IPS DF 4.7 (cell line): ENCODE results near the gene SLC17A9.
"Not testable (repeated sequence)": the region's sequence is repeated elsewhere in the genome, so short reads cannot be mapped to it uniquely, and the experiment has no call there.

ENCODE experiments used
- DNase-seq: peaks from one replicate; pipeline ENCODE4 v3.0.0-alpha.2; 2013; ENCODE audit warnings: low spot score; ENCODE audit errors: extremely low read depth

Gene SLC17A9

DNA sequence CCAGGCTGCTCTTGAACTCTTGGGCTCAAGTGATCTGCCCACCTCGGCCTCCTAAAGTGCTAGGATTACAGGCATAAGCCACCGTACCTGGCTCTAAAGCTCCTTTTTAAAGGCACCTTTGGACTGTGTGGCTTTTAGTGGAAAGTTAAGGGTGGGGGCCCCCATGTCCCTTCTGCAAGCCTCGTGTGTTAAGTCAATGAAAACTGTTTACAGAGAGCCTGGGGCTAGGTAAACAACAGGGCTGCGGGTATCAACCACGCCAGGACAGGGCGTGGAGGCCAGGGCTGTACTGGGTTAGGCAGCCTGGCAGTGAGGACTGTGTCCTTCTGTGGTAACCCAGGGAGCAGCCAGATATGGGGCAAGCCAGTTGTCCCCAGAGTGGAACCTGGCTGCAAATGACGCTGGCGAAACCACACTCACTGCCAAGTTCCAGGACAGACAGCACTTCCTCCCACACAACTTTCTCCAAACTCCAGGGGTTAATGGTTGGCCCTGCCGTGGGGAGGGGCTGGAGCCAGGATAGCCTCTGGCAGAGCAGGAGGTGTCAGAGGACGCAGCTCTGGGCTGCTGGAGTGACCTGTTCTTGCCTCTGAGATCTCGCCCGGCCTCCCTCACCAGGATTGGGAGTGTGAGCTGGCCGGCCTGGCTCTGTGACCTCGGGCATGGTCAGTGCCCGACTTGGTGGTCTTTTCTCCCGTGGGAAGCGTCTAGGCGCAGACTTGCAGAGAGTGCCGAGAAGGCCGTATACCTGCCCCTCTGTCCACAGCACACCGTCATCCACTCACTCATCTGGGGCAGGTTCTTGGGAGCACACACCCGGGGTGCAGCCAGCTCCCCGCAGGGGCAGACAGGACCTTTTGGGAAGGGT is 3.2 kb downstream of the SLC17A9 start:
- DNase-seq, result no peak

DNA sequence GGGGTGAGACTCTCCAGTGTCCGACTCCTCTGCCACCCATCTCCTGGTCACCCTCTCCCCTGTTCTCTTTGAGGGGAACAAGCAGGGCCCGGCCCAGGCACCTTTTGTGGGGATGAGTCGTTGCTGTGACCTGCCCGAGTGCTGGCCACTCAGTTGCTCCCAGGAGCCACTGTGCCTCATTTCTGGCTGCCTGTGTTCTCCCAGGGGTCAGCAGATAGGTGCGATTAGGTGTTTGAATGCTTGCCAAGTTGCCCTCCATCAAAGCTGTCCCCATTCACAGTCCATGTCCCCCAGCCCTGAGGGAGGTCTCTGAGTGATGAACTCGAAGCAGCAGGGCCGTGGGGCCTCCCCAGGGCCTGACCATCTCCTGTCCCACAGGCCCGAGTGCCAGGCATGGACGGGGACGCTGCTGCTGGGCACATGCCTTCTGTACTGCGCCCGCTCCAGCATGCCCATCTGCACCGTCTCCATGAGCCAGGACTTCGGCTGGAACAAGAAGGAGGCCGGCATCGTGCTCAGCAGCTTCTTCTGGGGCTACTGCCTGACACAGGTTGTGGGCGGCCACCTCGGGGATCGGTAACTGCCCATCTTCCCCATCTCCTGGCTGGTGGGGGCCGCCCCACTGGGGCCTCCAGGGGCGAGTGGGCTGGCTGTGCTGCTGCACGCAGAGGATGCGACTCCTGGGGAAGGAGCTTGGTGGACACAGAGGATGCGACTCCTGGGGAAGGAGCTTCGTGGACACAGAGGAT is 4.1 kb downstream of the SLC17A9 start:
- no peak for DNase-seq

- no peak for DNase-seq
Measured at GRCh38 chr20:62957136-62958117, 4.9 kb downstream of the SLC17A9 start.

- DNase-seq, result no peak
Measured at GRCh38 chr20:62958388-62959100, 6.0 kb downstream of the SLC17A9 start.

DNA sequence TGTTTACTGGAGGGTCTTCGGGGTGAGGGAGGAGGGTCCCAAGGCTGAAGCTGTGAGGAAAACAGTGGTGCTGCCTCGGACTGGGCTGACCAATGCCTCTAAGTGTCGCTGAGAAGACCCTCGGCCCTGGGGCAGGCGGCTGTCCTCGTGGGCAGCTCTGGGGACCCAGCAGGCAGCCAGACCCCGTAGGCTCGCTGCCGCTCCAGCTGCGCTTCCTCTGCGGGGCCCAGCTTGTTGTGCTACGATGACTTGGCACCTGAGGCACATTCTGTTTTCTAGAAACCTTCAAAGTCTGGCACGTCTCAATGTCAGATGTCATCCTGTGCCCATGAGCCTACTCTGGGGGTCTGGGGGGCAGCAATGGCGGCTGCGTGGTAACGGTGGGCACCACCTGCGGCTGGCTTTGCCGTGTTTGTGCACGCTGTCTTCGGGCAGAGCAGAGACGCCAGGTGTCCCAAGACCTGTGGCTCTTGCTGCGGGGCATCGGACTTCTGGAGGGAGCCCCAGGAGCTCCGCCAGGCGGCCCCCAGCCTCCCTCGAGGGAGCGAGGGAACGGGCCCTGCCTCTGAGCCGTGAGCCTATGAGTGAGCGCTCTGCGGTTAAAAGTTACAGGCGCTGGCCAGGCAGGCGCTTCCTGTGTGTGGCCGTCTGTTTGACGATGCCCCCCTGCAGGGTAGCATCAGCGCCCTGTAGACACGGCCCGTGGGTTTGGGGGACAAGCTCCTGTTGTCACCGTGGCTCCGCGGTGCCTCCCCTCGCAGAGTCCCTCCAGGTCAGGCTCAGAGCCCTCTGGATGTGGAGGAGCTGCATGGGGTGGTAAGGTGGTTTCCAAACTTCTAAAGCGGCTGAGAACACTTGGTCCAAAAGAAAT is 6.8 kb downstream of the SLC17A9 start:
- DNase-seq, result no peak

- DNase-seq, result no peak
Measured at GRCh38 chr20:62959998-62960436, 7.5 kb downstream of the SLC17A9 start.

DNA sequence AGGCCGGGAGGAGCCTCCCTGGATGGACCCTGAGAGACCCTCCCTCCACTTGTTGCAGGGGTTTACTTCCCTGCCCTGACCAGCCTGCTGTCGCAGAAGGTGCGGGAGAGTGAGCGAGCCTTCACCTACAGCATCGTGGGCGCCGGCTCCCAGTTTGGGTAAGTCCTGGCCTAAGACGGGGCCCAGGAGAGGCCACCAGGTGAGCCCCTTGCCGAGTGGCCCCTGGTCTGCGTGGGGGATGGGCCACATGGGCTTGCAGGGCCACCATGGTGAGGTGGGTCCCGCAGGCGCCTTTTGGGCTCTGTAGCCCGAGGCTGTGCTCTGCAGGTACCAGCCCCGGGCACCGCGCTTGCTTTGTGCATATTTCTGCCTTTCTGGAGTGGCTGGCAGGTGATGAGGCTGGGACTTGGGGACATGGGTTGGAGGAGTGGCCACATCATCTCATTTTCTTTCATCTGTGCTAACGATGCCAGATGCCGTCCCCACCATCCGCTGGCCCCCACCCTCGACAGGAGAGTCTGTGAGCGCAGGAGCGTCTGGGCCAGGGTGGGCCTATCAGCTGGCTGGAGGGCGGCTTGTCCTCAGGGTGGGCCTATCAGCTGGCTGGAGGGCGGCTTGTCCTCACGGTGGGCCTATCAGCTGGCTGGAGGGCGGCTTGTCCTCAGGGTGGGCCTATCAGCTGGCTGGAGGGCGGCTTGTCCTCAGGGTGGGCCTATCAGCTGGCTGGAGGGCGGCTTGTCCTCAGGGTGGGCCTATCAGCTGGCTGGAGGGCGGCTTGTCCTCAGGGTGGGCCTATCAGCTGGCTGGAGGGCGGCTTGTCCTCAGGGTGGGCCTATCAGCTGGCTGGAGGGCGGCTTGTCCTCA is 8.2 kb downstream of the SLC17A9 start:
- not testable (repeated sequence) for DNase-seq

DNA sequence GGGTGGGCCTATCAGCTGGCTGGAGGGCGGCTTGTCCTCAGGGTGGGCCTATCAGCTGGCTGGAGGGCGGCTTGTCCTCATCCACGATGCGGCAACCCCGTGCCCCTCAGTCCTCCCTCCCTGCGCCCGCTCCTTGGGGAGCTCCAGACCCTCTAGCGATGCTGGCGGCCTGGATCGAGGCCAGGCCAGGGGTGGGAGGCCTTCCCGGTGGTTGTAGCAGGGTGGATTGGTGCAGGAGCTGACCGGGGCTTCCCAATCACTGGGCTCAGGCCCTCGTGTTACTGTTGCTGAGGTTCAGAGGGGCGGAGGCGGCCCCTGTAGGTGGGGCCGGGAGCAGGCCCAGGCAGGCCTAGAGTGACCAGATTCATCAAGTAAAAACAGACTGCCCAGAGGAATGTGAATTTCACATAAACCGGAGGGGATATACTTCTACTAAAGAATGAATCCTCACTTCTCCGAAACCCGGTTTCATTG is 8.8 kb downstream of the SLC17A9 start:
- DNase-seq, result no peak

GRCh38 chr20:62961799-62962198 is 9.3 kb downstream of the SLC17A9 start:
- DNase-seq, result no peak

DNA sequence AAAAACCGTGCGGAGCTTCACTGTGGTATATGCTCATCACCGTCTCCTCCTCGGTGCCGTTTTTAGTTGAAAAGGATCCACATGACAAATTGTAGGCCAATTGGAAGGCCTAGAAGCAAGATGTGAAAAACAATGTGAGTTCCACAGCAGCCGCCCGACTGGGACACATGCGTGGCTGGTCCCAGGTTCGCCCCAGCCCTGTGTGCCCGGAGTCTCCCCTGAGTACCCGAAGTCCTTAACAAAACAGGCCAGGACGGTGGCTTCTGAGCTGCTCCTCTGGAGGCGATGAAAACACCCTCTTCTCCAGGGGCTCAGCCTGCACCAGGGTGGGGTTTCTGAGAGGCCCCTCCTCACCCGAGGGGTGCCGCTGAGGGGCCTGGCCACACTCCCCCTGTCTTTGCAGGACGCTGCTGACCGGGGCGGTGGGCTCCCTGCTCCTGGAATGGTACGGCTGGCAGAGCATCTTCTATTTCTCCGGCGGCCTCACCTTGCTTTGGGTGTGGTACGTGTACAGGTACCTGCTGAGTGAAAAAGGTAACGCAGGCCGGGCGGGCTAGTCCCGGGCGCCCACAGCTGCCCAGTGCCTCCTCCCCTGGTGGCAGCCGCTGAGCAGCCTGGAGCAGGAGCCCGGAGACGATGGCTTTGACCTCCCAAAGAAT is 9.8 kb downstream of the SLC17A9 start:
- no peak for DNase-seq

GRCh38 chr20:62962891-62963613 is 10.5 kb downstream of the SLC17A9 start:
- DNase-seq, result no peak

GRCh38 chr20:62963614-62964397 is 11.3 kb downstream of the SLC17A9 start:
- DNase-seq, result no peak

DNA sequence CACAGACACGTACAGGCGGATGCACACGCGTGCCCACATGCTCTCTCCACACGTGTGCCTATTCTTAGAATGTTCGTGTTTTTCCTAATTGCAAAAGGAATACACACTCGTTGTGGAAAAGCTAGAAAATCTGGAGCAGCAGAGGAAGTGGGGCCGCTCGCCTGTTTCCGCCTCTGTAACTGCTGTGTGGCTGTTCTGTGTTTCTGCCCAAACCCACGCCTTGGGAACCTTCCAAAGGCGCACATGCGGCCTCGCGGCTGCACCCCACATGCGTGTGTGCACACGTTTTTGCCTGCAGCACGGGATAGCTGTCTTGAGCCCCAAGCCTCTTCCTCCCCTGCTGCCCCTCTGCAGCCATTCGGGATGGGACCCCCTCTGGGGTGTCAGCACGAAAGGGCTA is 12.2 kb downstream of the SLC17A9 start:
- no peak for DNase-seq

DNA sequence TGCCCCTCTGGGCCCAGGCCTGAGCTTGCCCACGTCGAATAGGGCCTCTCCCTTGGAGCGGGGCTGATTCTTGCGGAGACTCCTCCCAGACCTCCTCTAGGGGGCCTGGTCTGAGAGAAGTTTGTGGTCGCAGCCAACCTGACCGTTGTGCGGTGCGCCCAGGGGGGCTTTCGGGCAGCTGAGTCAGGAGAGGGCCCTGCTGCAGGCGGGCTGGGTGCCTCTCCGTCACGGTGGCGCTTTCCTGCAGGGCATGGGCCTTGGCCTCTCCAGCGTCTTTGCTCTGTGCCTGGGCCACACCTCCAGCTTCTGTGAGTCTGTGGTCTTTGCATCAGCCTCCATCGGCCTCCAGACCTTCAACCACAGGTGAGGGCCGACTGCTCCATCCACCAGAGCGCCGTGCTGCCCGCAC is 12.9 kb downstream of the SLC17A9 start:
- no peak for DNase-seq

DNA sequence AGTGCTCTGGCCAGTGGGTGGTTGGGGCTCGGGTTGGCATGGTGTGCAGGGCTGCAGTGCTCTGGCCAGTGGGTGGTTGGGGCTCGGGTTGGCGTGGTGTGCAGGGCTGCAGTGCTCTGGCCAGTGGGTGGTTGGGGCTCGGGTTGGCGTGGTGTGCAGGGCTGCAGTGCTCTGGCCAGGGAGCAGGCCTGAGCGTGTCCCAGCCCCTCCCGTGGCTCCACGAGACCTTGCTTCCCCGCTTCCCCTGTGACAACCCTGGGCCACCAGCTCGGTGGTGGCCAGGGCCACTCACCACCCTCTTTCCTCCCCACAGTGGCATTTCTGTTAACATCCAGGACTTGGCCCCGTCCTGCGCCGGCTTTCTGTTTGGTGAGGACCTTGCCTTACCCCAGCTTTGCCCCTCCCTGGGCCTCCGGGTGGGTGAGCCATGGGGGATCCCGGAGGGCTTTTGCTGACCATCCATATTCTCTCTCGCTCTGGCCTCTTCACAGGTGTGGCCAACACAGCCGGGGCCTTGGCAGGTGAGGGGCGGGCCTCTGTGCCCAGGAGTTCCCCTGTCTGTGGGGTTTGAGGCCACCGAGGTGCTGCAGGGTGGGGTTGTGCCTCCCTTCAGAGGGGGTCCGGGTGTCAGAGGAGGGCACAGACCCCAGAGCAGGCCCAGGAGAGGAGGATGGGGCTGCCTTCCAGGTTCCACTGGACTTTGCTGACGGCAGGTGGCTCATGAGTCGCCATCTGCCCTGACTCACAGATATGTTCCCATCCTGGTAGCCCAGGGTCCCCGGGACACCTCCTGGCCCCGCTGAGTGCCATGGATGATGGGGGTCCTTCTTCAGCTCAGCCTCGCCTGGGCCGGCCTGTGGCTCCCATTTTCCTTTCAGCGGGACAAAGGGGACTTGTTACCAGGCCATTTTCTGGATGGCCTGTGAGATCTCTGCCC is 14.0 kb downstream of the SLC17A9 start:
- DNase-seq, result no peak

GRCh38 chr20:62967149-62967501 is 14.6 kb downstream of the SLC17A9 start:
- DNase-seq, result no peak
